ENCODE measurements around the gene MYO18B.

Gene MYO18B

GRCh38 chr22:25741692-25742626 is at the start of gene MYO18B:
TSS of gene MYO18B (plus strand) at chr22:25742188. CDS start at chr22:25761093, 18,905 bp downstream.
- H3K9me3 ChIP-seq, result no peaks in the 10 kb centered on the region
- no peak within 1 kb of the TSS for H3K27ac ChIP-seq
- no peaks in the 10 kb centered on the region for H3K4me1 ChIP-seq (ENCODE audit: control insufficient read depth in 1 of 2, insufficient read depth in 1 of 2, low read depth in 1 of 2, low read length in 1 of 2)
- no peak within 1 kb of the TSS for H3K4me3 ChIP-seq (ENCODE audit: low read depth in 1 of 2, low read length in 1 of 2)
- no peaks in the 10 kb centered on the region for H3K27me3 ChIP-seq
- TF ChIP-seq CTCF (IDR thresholded peaks at IDR 0.05), result no peak
- H3K36me3 ChIP-seq, result no peaks in the 10 kb centered on the region

- Histone ChIP-seq H3K4me1 (ENCODE audit: control insufficient read depth in 1 of 2, insufficient read depth in 1 of 2, low read depth in 1 of 2, low read length in 1 of 2) (no peaks in the 10 kb centered on the region), H3K27ac (no peak overlapping the region), H3K4me3 (ENCODE audit: low read depth in 1 of 2, low read length in 1 of 2) (no peak overlapping the region), H3K36me3 (peaks cover 35% of the 10 kb centered on the region), H3K27me3 (no peaks in the 10 kb centered on the region), H3K9me3 (no peaks in the 10 kb centered on the region)
- no peak for TF ChIP-seq CTCF (IDR thresholded peaks at IDR 0.05)
These were observed 49.4 kb upstream of the MYO18B start for GRCh38 chr22:25692397-25693267.

GRCh38 chr22:25693268-25693565 is 48.8 kb upstream of the MYO18B start:
- no peaks in the 10 kb centered on the region for H3K9me3 ChIP-seq
- H3K27ac ChIP-seq, result no peak overlapping the region
- no peaks in the 10 kb centered on the region for H3K27me3 ChIP-seq
- TF ChIP-seq CTCF (IDR thresholded peaks at IDR 0.05), result no peak
- no peak overlapping the region for H3K4me3 ChIP-seq (ENCODE audit: low read depth in 1 of 2, low read length in 1 of 2)
- H3K36me3 ChIP-seq, result peaks cover 33% of the 10 kb centered on the region
- H3K4me1 ChIP-seq (ENCODE audit: control insufficient read depth in 1 of 2, insufficient read depth in 1 of 2, low read depth in 1 of 2, low read length in 1 of 2), result no peaks in the 10 kb centered on the region

- H3K4me3 ChIP-seq (ENCODE audit: low read depth in 1 of 2, low read length in 1 of 2), result no peak overlapping the region
- no peaks in the 10 kb centered on the region for H3K27me3 ChIP-seq
- H3K27ac ChIP-seq, result no peak overlapping the region
- H3K4me1 ChIP-seq (ENCODE audit: control insufficient read depth in 1 of 2, insufficient read depth in 1 of 2, low read depth in 1 of 2, low read length in 1 of 2), result no peaks in the 10 kb centered on the region
- H3K9me3 ChIP-seq, result no peaks in the 10 kb centered on the region
- H3K36me3 ChIP-seq, result peaks cover 33% of the 10 kb centered on the region
- TF ChIP-seq CTCF (IDR thresholded peaks at IDR 0.05), result no peak
These were observed 47.6 kb upstream of the MYO18B start for GRCh38 chr22:25694196-25694907.

GRCh38 chr22:25695146-25695545 is 46.8 kb upstream of the MYO18B start:
- no peak for TF ChIP-seq CTCF (IDR thresholded peaks at IDR 0.05)
- no peaks in the 10 kb centered on the region for H3K9me3 ChIP-seq
- H3K27ac ChIP-seq, result no peak overlapping the region
- H3K27me3 ChIP-seq, result no peaks in the 10 kb centered on the region
- H3K36me3 ChIP-seq, result peaks cover 35% of the 10 kb centered on the region
- no peak overlapping the region for H3K4me3 ChIP-seq (ENCODE audit: low read depth in 1 of 2, low read length in 1 of 2)
- no peaks in the 10 kb centered on the region for H3K4me1 ChIP-seq (ENCODE audit: control insufficient read depth in 1 of 2, insufficient read depth in 1 of 2, low read depth in 1 of 2, low read length in 1 of 2)

Measured in neutrophil (primary cell).